ENCODE data around the gene CENPE.

CENPE gene

DNA sequence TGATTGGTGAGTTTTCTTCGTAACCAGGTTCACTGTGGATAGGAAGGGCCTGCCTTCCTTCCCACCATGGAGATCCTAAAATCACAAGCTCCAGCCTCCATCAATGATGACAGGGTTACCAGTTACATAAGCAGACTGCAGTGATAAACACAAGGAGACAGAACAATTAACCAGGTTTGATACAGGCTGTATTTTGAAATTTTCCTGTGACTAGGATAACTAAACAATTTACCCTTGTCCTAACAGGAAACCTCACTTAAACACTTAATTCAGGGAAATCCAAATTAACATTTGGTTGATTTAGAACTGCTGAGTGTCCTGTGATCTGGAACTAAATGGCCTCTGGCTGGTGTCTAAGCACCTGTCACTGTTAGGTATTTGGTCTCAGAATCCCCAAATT, 118.5 kb downstream of the CENPE start:
- Histone ChIP-seq H3K27ac (no peak overlapping the region), H3K36me3 (replicated peaks) (no peaks in the 10 kb centered on the region), H3K27me3 (replicated peaks) (no peaks in the 10 kb centered on the region), H3K4me3 (ENCODE audit: low read depth, low read length) (no peak overlapping the region)
- no peak for DNase-seq
- no peak for TF ChIP-seq CTCF (IDR thresholded peaks at IDR 0.05; ENCODE audit: low read depth, low read length, missing control alignments)
- in situ Hi-C loops (cut with HindIII; ENCODE audit: low pct_ligation_motif_present, low sequenced_read_pairs) = no loop called here

GRCh38 chr4:103076747-103077347, 121.3 kb downstream of the CENPE start, which contains the start of gene SLC9B2:
Gene SLC9B2 (minus strand): TSS chr4:103076761. CDS start chr4:103067550, 9,211 bp downstream.
- no peaks in the 10 kb centered on the region for H3K36me3 ChIP-seq (replicated peaks)
- no peaks in the 10 kb centered on the region for H3K27me3 ChIP-seq (replicated peaks)
- TF ChIP-seq CTCF (IDR thresholded peaks at IDR 0.05; ENCODE audit: low read depth, low read length, missing control alignments) = no peak
- in situ Hi-C loops (cut with HindIII; ENCODE audit: low pct_ligation_motif_present, low sequenced_read_pairs) = no loop called here
- H3K4me3 ChIP-seq (ENCODE audit: low read depth, low read length) = peak within 1 kb of the TSS; percentile 78
- H3K27ac ChIP-seq = peak within 1 kb of the TSS; percentile 89
- DNase-seq = peak; percentile 62

GRCh38 chr4:103075894-103076746, 122.0 kb downstream of the CENPE start:
- Histone ChIP-seq H3K36me3 (replicated peaks) (no peaks in the 10 kb centered on the region), H3K27ac (peak overlapping the region; percentile 89), H3K27me3 (replicated peaks) (no peaks in the 10 kb centered on the region), H3K4me3 (ENCODE audit: low read depth, low read length) (peak overlapping the region; percentile 78)
- in situ Hi-C loops (cut with HindIII; ENCODE audit: low pct_ligation_motif_present, low sequenced_read_pairs) = no loop called here
- TF ChIP-seq CTCF (IDR thresholded peaks at IDR 0.05; ENCODE audit: low read depth, low read length, missing control alignments) = no peak
- DNase-seq = peak; percentile 41

- H3K27me3 ChIP-seq (replicated peaks) = no peaks in the 10 kb centered on the region
- DNase-seq = no peak
- H3K4me3 ChIP-seq (ENCODE audit: low read depth, low read length) = peak overlapping the region; percentile 78
- no peaks in the 10 kb centered on the region for H3K36me3 ChIP-seq (replicated peaks)
- no peak for TF ChIP-seq CTCF (IDR thresholded peaks at IDR 0.05; ENCODE audit: low read depth, low read length, missing control alignments)
- in situ Hi-C loops (cut with HindIII; ENCODE audit: low pct_ligation_motif_present, low sequenced_read_pairs) = no loop called here
- peak overlapping the region; percentile 89 for H3K27ac ChIP-seq
These were observed 122.7 kb downstream of the CENPE start for GRCh38 chr4:103075435-103075893.

- no peaks in the 10 kb centered on the region for H3K36me3 ChIP-seq (replicated peaks)
- TF ChIP-seq CTCF (IDR thresholded peaks at IDR 0.05; ENCODE audit: low read depth, low read length, missing control alignments) = no peak
- no peaks in the 10 kb centered on the region for H3K27me3 ChIP-seq (replicated peaks)
- in situ Hi-C loops (cut with HindIII; ENCODE audit: low pct_ligation_motif_present, low sequenced_read_pairs) = no loop called here
- no peak overlapping the region for H3K27ac ChIP-seq
- DNase-seq = no peak
- peak overlapping the region; percentile 78 for H3K4me3 ChIP-seq (ENCODE audit: low read depth, low read length)
These were observed 123.3 kb downstream of the CENPE start for GRCh38 chr4:103074744-103075434.
